Stimulated activated naive B cell treated with anti-CD40 and anti-IgM and Interleukin-4, amounts not matched to agents 10 μg/mL and 1 μg/mL and 100 μg/mL, for 72 hours (primary cell): ENCODE results near the gene TTC16.

Experiments used
- ATAC-seq, 2 donors: fragments of 150-1000 bp; cut with Tn5 transposase; replicated peaks; 2 replicates each; pipeline ENCODE4 v1.10.0; 2021; ENCODE audit warnings: moderate library complexity in 1 of 2
- DNase-seq: peaks from one replicate; pipeline ENCODE4 v3.0.0; 2021
- H3K27ac Mint-ChIP-seq: one replicate; pipeline ENCODE4 v1.8.0; 2022; ENCODE audit warnings: mild to moderate bottlenecking, mixed read lengths
- H3K27me3 Mint-ChIP-seq, 2 donors: one replicate each; pipeline ENCODE4 v1.8.0; 2022; ENCODE audit warnings: mixed read lengths in 2 of 2
- H3K36me3 Mint-ChIP-seq, 2 donors: one replicate each; pipeline ENCODE4 v1.8.0; 2022; ENCODE audit warnings: mixed read lengths in 2 of 2, mild to moderate bottlenecking in 1 of 2
- H3K4me1 Mint-ChIP-seq, 2 donors: one replicate each; pipeline ENCODE4 v1.8.0; 2022; ENCODE audit warnings: mixed read lengths in 2 of 2, mild to moderate bottlenecking in 1 of 2
- H3K4me3 Mint-ChIP-seq, 2 donors: one replicate each; pipeline ENCODE4 v1.8.0; 2022; ENCODE audit warnings: mild to moderate bottlenecking in 2 of 2, mixed read lengths in 2 of 2, moderate library complexity in 1 of 2
- H3K9me3 Mint-ChIP-seq, 2 donors: one replicate each; pipeline ENCODE4 v1.8.0; 2022; ENCODE audit warnings: mixed read lengths in 2 of 2, mild to moderate bottlenecking in 1 of 2

The TTC16 gene

DNA sequence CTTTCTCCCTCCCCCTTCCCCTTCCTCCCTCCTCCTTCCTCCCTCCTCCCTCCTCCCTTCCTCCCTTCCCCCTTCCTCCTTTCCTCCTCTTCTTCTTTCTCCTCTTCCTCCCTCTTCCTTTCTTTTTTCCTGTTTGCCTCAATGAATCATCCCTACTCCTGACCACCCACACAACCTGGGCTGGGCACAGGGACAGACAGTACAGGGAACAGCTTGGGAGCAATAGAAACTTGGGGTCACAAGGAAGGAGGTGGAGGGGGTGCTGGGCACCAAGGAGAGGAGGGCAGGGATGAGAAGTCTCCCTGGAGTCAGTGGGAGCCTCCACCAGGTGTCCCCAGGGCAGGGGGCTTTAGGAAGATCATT, 5.0 kb downstream of the TTC16 start:
- Mint-ChIP-seq H3K27ac (no peak overlapping the region), H3K4me3 (no peak overlapping the region)

DNA sequence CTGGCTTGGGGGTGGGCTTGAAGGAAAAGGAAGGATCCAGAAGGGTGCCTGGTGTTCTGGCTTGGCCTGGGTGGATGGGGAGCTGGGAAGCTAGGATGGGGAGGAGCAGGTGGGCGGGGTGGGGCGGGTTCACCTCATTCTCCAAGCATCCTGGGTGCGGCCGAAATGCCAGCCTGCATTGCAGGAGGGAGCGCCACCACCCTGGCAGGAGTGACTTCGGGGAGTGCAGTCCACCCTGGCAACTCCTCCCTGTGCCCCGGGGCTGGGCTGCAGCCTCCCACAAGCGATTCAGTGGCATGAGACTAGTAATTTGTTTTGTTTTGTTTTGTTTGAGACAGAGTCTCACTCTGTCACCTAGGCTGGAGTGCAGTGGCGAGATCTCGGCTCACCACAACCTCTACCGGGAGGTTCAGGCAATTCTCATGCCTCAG, 5.5 kb downstream of the TTC16 start:
- Mint-ChIP-seq H3K27me3 (peaks cover 4 to 10% of the 10 kb centered on the region in 2 donors), H3K9me3 (no peaks in the 10 kb centered on the region), H3K36me3 (no peaks in the 10 kb centered on the region), H3K4me3 (no peak overlapping the region), H3K4me1 (peaks cover 0 to 1% of the 10 kb centered on the region in 2 donors), H3K27ac (no peak overlapping the region)
- ATAC-seq, result no peak
- no peak for DNase-seq

More for the DNA sequence above, 5.0 kb downstream of the TTC16 start:
- Mint-ChIP-seq H3K27me3 (peaks cover 4 to 10% of the 10 kb centered on the region in 2 donors), H3K4me1 (peaks cover 5 to 7% of the 10 kb centered on the region in 2 donors), H3K9me3 (no peaks in the 10 kb centered on the region), H3K36me3 (no peaks in the 10 kb centered on the region)
- no peak for ATAC-seq
- DNase-seq, result no peak

DNA sequence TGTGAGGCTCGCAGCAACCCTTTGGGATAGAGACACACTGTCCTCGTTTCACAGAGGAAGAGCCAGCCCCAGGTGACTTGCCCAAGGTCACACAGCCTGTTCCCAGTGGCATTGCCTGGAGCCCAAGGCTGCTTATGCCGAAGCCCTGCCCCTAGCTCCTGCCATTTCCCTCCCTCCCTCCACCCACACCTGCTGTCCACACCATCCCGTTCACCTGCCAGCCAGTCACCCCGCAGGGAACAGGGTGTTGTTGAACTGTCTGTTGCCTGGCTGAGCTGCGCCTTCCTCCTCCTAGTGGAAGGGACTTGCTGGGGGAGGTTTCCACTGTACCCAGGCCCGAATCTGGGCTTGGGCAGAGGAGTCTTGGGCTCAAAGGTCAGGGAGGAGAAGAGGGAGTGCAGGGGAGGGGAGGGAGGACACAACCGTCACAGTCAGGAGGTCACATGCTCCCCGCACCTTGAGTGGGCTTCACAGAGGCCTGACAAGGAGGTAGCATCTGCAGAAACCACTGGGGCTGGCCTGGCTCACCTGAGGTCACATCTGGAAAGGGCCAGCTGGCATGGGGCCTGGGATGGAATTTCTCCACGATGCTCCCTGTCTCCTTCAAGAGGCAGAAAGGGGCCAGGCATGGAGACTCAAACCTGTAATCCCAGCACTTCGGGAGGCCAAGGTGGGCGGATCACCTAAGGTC, 6.3 kb downstream of the TTC16 start:
- H3K9me3 Mint-ChIP-seq, result no peaks in the 10 kb centered on the region
- no peaks in the 10 kb centered on the region for H3K4me1 Mint-ChIP-seq
- H3K4me3 Mint-ChIP-seq, result no peak overlapping the region
- ATAC-seq (no peak), DNase-seq (no peak)
- H3K36me3 Mint-ChIP-seq, result no peaks in the 10 kb centered on the region
- no peak overlapping the region for H3K27ac Mint-ChIP-seq
- peaks cover 4 to 10% of the 10 kb centered on the region in 2 donors for H3K27me3 Mint-ChIP-seq

DNA sequence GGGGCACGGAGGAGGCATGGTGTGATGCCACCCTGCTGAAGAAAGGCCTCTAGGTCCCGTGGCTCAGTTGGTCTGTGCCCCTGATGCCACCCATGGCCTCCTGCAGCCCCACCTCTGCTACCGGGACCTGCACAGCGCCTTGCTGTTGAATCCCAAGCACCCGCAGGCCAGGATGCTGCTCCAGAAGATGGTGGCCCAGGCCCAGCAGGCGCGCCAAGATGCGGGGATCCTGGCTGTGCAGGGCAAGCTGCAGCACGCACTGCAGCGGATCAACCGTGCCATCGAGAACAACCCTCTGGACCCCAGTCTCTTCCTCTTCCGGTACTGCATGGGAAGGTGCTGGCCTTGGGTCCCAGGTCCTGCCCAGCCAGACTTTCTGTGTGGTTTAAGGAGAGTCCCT, 7.1 kb downstream of the TTC16 start:
- DNase-seq, result no peak
- H3K4me3 Mint-ChIP-seq, result no peak overlapping the region
- H3K4me1 Mint-ChIP-seq, result no peaks in the 10 kb centered on the region
- no peak overlapping the region for H3K27ac Mint-ChIP-seq
- no peaks in the 10 kb centered on the region for H3K9me3 Mint-ChIP-seq
- no peaks in the 10 kb centered on the region for H3K36me3 Mint-ChIP-seq
- peaks cover 4 to 10% of the 10 kb centered on the region in 2 donors for H3K27me3 Mint-ChIP-seq
- no peak for ATAC-seq

DNA sequence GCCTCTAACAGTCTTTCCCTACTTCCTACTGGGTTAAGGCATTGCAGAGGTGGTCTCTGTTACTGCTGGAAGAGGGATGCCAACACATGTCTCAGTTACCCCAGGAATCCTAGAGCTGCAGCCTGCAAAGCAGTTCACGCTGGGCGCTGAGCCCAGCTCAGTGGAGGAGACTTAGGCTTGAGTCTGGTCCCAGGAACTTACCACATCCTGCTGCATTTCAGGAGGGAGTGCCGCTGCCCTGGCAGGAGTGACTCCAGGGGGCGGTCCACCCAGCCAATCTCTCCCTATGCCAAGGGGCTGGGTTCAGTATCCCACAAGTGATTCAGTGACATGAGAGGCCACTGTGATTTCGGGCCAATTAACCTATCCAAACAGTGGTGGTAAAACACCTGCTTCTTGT, 7.6 kb downstream of the TTC16 start:
- Mint-ChIP-seq H3K4me1 (no peaks in the 10 kb centered on the region), H3K27ac (no peak overlapping the region), H3K27me3 (peaks cover 4 to 10% of the 10 kb centered on the region in 2 donors), H3K36me3 (no peaks in the 10 kb centered on the region), H3K9me3 (no peaks in the 10 kb centered on the region), H3K4me3 (no peak overlapping the region)
- no peak for ATAC-seq
- no peak for DNase-seq

DNA sequence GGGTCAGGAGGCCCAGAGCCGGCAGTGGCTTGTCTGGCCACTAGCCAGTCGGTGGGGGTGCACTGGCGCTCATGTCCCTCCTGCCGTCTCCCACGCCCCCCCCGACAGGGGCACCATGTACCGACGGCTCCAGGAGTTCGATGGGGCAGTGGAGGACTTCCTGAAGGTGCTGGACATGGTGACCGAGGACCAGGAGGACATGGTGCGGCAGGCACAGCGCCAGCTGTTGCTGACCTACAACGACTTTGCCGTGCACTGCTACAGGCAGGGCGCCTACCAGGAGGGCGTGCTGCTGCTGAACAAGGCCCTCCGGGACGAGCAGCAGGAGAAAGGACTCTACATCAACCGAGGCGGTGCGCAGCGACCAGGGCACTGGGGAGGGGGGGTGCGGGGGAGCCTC, 8.1 kb downstream of the TTC16 start:
- Mint-ChIP-seq H3K36me3 (no peaks in the 10 kb centered on the region), H3K27ac (no peak overlapping the region), H3K4me3 (no peak overlapping the region), H3K9me3 (no peaks in the 10 kb centered on the region), H3K27me3 (peaks cover 4 to 10% of the 10 kb centered on the region in 2 donors), H3K4me1 (no peaks in the 10 kb centered on the region)
- no peak for ATAC-seq
- DNase-seq, result no peak

DNA sequence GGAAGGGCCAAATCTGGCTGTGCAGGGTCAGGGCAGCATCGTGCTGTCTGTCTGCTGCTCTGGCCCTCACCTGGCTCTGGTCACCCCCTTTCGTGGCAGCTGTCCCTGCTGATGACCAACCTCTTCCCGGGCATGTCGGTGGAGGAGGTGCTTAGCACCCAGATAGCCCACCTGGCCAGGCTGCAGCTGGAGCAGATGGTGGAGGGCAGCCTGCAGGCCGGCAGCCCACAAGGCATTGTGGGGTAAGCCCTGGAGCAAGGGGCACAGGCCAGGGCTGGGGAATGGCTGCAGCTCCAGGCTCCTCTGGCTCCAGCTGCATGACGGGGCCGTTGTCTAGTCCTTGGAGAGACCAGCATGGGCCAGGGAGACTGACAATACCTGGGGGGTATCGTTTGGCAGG, 11.0 kb downstream of the TTC16 start:
- no peaks in the 10 kb centered on the region for H3K4me1 Mint-ChIP-seq
- peaks cover 5% of the 10 kb centered on the region in 2 donors for H3K36me3 Mint-ChIP-seq
- no peak for DNase-seq
- H3K27ac Mint-ChIP-seq, result no peak overlapping the region
- H3K27me3 Mint-ChIP-seq, result peaks cover 4 to 5% of the 10 kb centered on the region in 2 donors
- H3K4me3 Mint-ChIP-seq, result no peak overlapping the region
- ATAC-seq, result no peak
- H3K9me3 Mint-ChIP-seq, result no peaks in the 10 kb centered on the region

DNA sequence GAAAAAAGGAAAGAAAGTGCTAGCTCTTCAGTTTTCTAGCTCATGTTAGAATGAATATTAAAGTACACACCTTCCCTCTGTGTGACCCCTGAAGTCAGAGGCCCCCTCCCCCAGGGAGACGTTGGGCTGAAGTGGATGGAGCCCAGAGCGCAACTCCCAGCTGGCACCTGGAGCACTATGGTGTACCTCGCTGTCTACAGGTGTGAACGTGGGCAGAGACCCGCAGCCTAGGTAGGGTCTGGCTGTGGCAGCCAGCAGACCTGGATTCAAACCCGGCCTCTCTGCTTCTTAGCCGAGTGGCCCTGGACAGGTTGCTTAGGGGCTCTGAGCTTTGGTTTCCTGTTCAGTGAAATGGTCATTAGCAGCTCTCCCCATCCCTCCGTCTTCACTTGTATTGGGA, 12.9 kb downstream of the TTC16 start:
- Mint-ChIP-seq H3K36me3 (peaks cover 6 to 11% of the 10 kb centered on the region in 2 donors), H3K27ac (no peak overlapping the region), H3K4me1 (peaks cover 4% of the 10 kb centered on the region in 2 donors)

DNA sequence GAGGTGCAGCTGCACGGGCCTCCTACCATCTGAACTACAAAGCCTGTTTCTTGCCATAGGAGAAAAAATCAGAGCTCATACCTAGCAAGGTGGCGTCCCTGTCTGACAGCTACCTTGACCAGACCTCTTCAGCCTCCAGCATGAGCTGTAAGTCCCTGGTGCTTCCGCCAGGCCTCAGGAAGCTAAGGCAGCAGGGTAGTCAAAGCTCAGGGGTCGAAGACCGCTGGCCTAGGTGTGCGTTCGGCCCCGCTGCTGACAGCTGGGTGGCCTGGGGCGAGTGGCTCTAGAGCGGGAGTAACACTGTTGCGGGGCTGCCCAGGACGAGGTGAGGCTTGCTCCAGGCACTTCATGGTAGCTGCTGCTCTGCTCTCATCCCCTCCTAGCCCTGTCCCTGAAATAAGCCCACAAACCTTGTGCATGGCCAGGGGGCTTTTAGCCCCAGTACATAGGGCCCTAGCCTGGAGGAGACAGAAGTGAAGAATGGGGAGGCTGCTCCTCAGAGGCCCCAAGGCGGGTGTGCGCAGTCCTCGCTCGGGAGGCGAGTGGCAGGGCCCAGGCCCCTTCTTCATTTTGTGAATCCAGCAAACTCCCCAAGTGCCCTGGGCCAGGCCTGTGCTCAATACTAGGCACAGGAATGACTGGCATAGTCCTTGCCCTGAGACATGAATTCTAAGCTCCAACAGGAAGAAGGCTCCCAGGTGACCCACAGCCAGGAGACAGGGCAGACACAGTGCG, 13.8 kb downstream of the TTC16 start:
- ATAC-seq, result no peak
- H3K27ac Mint-ChIP-seq, result no peak overlapping the region
- H3K9me3 Mint-ChIP-seq, result no peaks in the 10 kb centered on the region
- no peak for DNase-seq
- peaks cover 8 to 11% of the 10 kb centered on the region in 2 donors for H3K4me1 Mint-ChIP-seq
- H3K36me3 Mint-ChIP-seq, result peaks cover 6 to 11% of the 10 kb centered on the region in 2 donors
- H3K4me3 Mint-ChIP-seq, result no peak overlapping the region
- no peaks in the 10 kb centered on the region for H3K27me3 Mint-ChIP-seq

More for the DNA sequence above, 12.9 kb downstream of the TTC16 start:
- H3K4me3 Mint-ChIP-seq, result no peak overlapping the region
- H3K27me3 Mint-ChIP-seq, result peaks cover 2 to 3% of the 10 kb centered on the region in 2 donors
- ATAC-seq (no peak), DNase-seq (no peak)
- H3K9me3 Mint-ChIP-seq, result no peaks in the 10 kb centered on the region

DNA sequence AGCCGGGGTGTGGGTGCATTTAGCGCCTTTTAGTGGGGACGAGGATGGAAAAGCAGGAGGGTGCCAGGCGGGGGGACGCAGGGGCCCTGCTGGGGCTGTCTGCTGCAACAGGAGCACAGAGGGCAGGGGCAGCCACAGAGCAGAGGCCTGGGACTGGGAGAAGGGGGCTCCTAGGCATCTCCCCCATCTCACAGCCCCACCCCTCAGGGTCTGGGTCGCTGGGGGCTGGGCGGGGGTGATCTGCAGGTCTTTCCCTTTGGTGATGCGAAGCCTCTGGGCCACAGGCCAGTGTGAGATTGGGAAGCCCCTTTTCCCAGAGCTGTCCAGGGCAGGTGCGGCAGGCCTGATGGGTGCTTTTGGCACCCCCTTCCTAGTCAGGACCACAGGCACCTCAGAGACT, 14.4 kb downstream of the TTC16 start:
- no peaks in the 10 kb centered on the region for H3K9me3 Mint-ChIP-seq
- DNase-seq (no peak), ATAC-seq (no peak)
- no peak overlapping the region for H3K27ac Mint-ChIP-seq
- H3K4me3 Mint-ChIP-seq, result no peak overlapping the region
- H3K36me3 Mint-ChIP-seq, result peaks cover 6 to 11% of the 10 kb centered on the region in 2 donors
- no peaks in the 10 kb centered on the region for H3K27me3 Mint-ChIP-seq
- H3K4me1 Mint-ChIP-seq, result peaks cover 8 to 11% of the 10 kb centered on the region in 2 donors

DNA sequence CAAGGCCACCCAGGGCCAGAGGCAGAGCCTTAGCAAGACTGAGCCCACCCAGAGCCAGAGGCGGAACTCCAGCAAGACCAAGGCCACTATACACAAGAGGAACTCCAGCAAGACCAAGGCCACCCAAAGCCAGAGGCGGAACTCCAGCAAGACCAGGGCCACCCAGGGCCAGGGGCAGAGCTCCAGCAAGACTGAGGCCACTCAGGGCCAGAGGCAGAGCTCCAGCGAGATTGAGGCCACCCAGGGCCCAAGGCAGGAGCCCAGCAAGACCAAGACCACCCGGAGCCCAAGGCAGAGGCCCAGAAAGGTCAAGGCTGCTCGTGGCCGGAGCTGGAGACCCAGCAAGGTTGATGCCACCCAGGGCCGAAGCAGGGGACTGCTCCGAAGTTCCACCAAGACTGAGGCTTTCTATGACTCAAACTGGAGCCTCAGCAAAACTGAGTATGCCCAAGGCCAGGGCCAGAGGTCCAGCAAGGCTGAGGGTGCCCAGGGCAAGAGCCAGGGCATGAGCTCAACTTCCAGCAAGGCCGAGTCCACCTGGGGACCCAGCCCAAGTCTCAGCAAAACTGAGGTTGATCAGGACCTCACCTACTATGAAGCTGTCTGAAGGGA, 15.0 kb downstream of the TTC16 start:
- peaks cover 6 to 11% of the 10 kb centered on the region in 2 donors for H3K36me3 Mint-ChIP-seq
- H3K4me3 Mint-ChIP-seq, result no peak overlapping the region
- no peak for ATAC-seq
- peaks cover 8 to 11% of the 10 kb centered on the region in 2 donors for H3K4me1 Mint-ChIP-seq
- DNase-seq, result no peak
- no peaks in the 10 kb centered on the region for H3K9me3 Mint-ChIP-seq
- H3K27ac Mint-ChIP-seq, result no peak overlapping the region
- no peaks in the 10 kb centered on the region for H3K27me3 Mint-ChIP-seq

DNA sequence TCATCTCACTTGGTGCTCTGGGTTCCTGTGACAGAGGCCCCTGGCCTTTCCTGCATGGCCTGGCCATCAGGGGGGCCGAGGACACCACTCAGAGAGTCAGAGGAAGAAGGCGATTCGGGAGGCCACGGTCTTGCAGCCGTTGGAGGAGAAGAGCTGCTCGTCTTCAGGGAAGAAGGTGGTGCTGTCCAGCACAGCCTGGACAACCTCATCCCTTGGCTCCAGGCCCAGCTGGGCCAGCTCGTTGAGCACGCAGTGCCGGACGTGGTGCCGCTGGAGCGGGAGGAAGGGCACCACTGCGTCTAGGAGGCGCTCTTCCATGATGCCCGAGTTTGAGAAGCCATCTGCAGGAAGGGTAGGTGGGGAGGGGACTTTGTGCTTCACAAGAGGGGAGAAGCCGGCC, 16.1 kb downstream of the TTC16 start:
- ATAC-seq, result no peak
- H3K36me3 Mint-ChIP-seq, result peaks cover 6 to 11% of the 10 kb centered on the region in 2 donors
- no peak overlapping the region for H3K27ac Mint-ChIP-seq
- H3K9me3 Mint-ChIP-seq, result no peaks in the 10 kb centered on the region
- no peak overlapping the region for H3K4me3 Mint-ChIP-seq
- no peak for DNase-seq
- no peaks in the 10 kb centered on the region for H3K27me3 Mint-ChIP-seq
- peaks cover 8 to 11% of the 10 kb centered on the region in 2 donors for H3K4me1 Mint-ChIP-seq

DNA sequence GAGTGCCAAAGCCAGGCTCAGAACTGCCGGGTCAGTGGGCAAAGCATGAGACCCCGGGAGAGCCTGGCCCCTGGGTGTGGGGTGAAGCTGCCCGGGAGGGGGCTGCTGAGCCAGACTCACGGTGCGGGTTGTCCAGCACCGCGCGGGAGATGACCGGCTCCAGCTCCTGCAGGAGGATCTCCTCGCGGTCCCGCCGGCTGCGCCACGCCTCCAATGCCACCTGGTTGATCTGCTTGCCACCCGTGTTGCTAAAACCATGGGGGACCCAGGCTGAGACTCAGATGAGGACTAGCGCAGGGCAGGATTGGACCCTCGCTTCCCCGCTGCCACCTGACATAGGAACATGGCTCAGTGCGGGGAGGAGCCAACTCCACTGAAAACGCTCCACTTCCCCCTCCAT, 16.6 kb downstream of the TTC16 start:
- Mint-ChIP-seq H3K9me3 (no peaks in the 10 kb centered on the region), H3K4me1 (peaks cover 8 to 11% of the 10 kb centered on the region in 2 donors), H3K36me3 (peaks cover 6 to 11% of the 10 kb centered on the region in 2 donors), H3K4me3 (no peak overlapping the region), H3K27ac (no peak overlapping the region), H3K27me3 (no peaks in the 10 kb centered on the region)
- ATAC-seq (no peak), DNase-seq (no peak)

DNA sequence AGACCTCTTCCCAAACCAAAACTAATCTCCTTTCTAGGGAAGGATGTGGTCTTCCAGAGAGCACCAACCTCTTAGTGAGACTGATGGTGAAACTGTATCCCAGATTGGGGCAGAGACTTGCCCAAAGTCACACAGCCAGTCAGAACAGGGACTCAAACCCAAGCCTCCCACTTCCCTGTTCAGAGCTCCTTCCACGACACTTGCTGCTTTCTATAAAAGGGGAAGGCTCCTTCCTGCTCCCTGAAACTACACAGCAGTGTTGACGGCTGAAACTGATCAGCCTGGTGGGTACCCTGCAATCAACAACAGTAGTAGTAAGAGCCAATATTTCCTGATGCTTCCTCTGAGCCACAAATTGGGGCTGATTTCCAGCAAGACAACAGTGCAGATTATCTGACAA, 17.7 kb downstream of the TTC16 start:
- Mint-ChIP-seq H3K9me3 (no peaks in the 10 kb centered on the region), H3K4me3 (peak overlapping the region in 1 of 2 donors; percentile 39), H3K36me3 (peaks cover 9 to 19% of the 10 kb centered on the region in 2 donors), H3K4me1 (peaks cover 8 to 11% of the 10 kb centered on the region in 2 donors), H3K27me3 (no peaks in the 10 kb centered on the region), H3K27ac (peak overlapping the region; percentile 14)
- no peak for ATAC-seq
- DNase-seq, result no peak
